Kidney (tissue), 14 donors: ENCODE results near the gene CCNL2. TPM values are rescaled to one million over a fixed set of nuclear protein-coding genes. Genes with fewer than 3 reads are reported as not detected.

Experiments
- DNase-seq, 5 donors: peaks; one replicate each; pipeline ENCODE4 v3.0.0-alpha.2; 2013 to 2020
- FAIRE-seq: peaks from 2 replicates; lab custom pipeline; 2012; peaks lifted over from hg19 to GRCh38; lab: Jason Lieb, UNC
- H3K27ac ChIP-seq, 2 donors: one replicate each; pipeline ENCODE4 v1.7.0; 2013; ENCODE audit warnings: low read depth in 2 of 2, low read length in 2 of 2, inconsistent platforms in 1 of 2
- H3K27me3 ChIP-seq: one replicate; pipeline ENCODE4 v1.7.1; 2013; ENCODE audit warnings: low read length, inconsistent platforms; ENCODE audit not compliant: control insufficient read depth, insufficient read depth
- H3K36me3 ChIP-seq, 3 donors: one replicate each; pipeline versions ENCODE4 v1.7.0 to v1.7.1; 2013; ENCODE audit warnings: low read length in 3 of 3, control low read depth in 1 of 3, inconsistent platforms in 1 of 3; ENCODE audit not compliant: insufficient read depth in 3 of 3, control insufficient read depth in 2 of 3
- H3K4me1 ChIP-seq, 3 donors: one replicate each; pipeline versions ENCODE4 v1.7.0 to v1.7.1; 2013; ENCODE audit warnings: low read length in 3 of 3, inconsistent platforms in 1 of 3, low read depth in 1 of 3; ENCODE audit not compliant: control insufficient read depth in 2 of 3, insufficient read depth in 2 of 3
- H3K4me3 ChIP-seq, 3 donors: one replicate each; pipeline versions ENCODE4 v1.7.0 to v1.8.1; 2013; ENCODE audit warnings: low read length in 3 of 3, control low read depth in 1 of 3, inconsistent platforms in 1 of 3
- H3K9ac ChIP-seq, 3 donors: one replicate each; pipeline versions ENCODE4 v1.7.0 to v1.7.1; 2013; ENCODE audit warnings: low read length in 3 of 3, control low read depth in 1 of 3, inconsistent platforms in 1 of 3
- H3K9me3 ChIP-seq, 3 donors: one replicate each; pipeline versions ENCODE4 v1.7.0 to v1.7.1; 2013; ENCODE audit warnings: low read length in 3 of 3, control low read depth in 1 of 3, inconsistent platforms in 1 of 3; ENCODE audit not compliant: control insufficient read depth in 2 of 3, insufficient read depth in 1 of 3
- intact Hi-C: fragments of 100-400 bp; cut with DNase I; formaldehyde crosslinking; loops from one replicate; pipeline ENCODE4 v1.11.1; 2022
- polyA plus RNA-seq: library from polyadenylated mRNA; stranded (reverse); fragments of 350-450 nt; fragmentation: Illumina TruSeq; extraction: RNeasy Lipid Tissue Mini Kit (QIAGEN cat#74804); gene quantifications from one replicate; pipeline ENCODE4 v1.2.3, GENCODE V29; 2014; ENCODE audit warnings: low read depth, low replicate concordance; ENCODE audit not compliant: insufficient read depth
- total RNA-seq: library from RNA; stranded (reverse); fragmentation: NEBNext Ultra II Directional; extraction: Animal tissue kit (Norgen Biotek cat#: 25700); gene quantifications from one replicate; pipeline ENCODE4 v1.2.1, GENCODE V29; 2021
- TF ChIP-seq, protein P1 (sequence below): IDR thresholded peaks from 3 replicates; pipeline ENCODE4 v1.5.1; 2012; ENCODE audit warnings: mild to moderate bottlenecking, moderate library complexity, borderline replicate concordance; ENCODE audit not compliant: insufficient read depth; ENCODE audit errors: extremely low read depth
- donor health status: control.
- donor health status: control.
- donor health status: control.
- donor health status: control.
- donor health status: control.
- donor health status: DM: yes; HTN: yes; CAD: no.
- donor health status: Normal renal cell carcinoma (clear cell type).

CCNL2 gene
- total and polyA plus RNA-seq, 2 donors from 2014 or later = 72.0 to 199 TPM

- peaks cover 0 to 46% (median 12%) of the 10 kb centered on the region in 3 donors for H3K4me1 ChIP-seq
- no peak overlapping the region for H3K9ac ChIP-seq
- H3K27ac ChIP-seq = peak overlapping the region; percentile 86 to 91
- FAIRE-seq (no peak), DNase-seq (no peak)
- no peaks in the 10 kb centered on the region for H3K36me3 ChIP-seq
- TF ChIP-seq, protein P1, sequence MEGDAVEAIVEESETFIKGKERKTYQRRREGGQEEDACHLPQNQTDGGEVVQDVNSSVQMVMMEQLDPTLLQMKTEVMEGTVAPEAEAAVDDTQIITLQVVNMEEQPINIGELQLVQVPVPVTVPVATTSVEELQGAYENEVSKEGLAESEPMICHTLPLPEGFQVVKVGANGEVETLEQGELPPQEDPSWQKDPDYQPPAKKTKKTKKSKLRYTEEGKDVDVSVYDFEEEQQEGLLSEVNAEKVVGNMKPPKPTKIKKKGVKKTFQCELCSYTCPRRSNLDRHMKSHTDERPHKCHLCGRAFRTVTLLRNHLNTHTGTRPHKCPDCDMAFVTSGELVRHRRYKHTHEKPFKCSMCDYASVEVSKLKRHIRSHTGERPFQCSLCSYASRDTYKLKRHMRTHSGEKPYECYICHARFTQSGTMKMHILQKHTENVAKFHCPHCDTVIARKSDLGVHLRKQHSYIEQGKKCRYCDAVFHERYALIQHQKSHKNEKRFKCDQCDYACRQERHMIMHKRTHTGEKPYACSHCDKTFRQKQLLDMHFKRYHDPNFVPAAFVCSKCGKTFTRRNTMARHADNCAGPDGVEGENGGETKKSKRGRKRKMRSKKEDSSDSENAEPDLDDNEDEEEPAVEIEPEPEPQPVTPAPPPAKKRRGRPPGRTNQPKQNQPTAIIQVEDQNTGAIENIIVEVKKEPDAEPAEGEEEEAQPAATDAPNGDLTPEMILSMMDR = no peak
- H3K9me3 ChIP-seq = no peaks in the 10 kb centered on the region
- intact Hi-C loops = no loop called here
- peak overlapping the region in 1 of 3 donors; percentile 48 for H3K4me3 ChIP-seq
- no peaks in the 10 kb centered on the region for H3K27me3 ChIP-seq
These were observed 35.6 kb upstream of the CCNL2 start for GRCh38 chr1:1434824-1435105.

GRCh38 chr1:1434131-1434823 lies 35.1 kb upstream of the CCNL2 start:
- H3K4me3 ChIP-seq = peak overlapping the region in 1 of 3 donors; percentile 48
- FAIRE-seq (no peak), DNase-seq (peak; percentile 32 to 92 (median 76))
- H3K9ac ChIP-seq = peak overlapping the region in 1 of 3 donors; percentile 26
- TF ChIP-seq, protein P1 = no peak
- intact Hi-C loops = no loop called here
- H3K4me1 ChIP-seq = peaks cover 0 to 50% (median 12%) of the 10 kb centered on the region in 3 donors
- H3K27me3 ChIP-seq = no peaks in the 10 kb centered on the region
- H3K36me3 ChIP-seq = no peaks in the 10 kb centered on the region
- peak overlapping the region; percentile 86 to 91 for H3K27ac ChIP-seq
- no peaks in the 10 kb centered on the region for H3K9me3 ChIP-seq

DNA sequence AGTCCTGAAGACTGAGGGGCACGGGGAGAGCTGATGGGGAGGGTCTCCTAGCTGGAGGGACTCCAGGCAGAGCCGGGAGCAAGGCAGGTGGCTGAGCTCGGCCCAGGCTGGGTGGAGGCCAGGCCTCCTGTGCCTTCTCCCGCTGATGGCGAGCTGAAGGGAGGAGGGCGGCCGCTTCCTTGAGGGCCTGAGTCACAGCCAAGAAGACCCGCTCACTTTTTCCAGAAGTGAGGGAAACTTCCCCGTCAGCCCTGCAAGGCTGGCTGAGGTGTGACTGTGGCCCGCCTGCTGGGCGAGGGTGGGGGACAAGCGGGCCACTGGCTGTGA lies 34.6 kb upstream of the CCNL2 start:
- Histone ChIP-seq H3K27me3 (no peaks in the 10 kb centered on the region), H3K9me3 (no peaks in the 10 kb centered on the region), H3K4me1 (peaks cover 0 to 50% (median 12%) of the 10 kb centered on the region in 3 donors), H3K4me3 (no peak overlapping the region), H3K27ac (peak overlapping the region; percentile 86 to 91), H3K9ac (peak overlapping the region in 1 of 3 donors; percentile 26), H3K36me3 (no peaks in the 10 kb centered on the region)
- DNase-seq (peak in 2 of 5 donors; percentile 23 to 91), FAIRE-seq (no peak)
- intact Hi-C loops = no loop called here
- TF ChIP-seq, protein P1 = no peak
